Panc1 (cell line): ENCODE data around the gene ITGB2. TPM values are rescaled to one million over a fixed set of nuclear protein-coding genes. Genes with fewer than 3 reads are reported as not detected.

Experiments
- ATAC-seq: fragments of 200-7000 bp; cut with Tn5 transposase; 2 replicates; pipeline ENCODE4 v1.9.1; 2020; ENCODE audit warnings: mild to moderate bottlenecking, moderate library complexity
- BruUV-seq: library from RNA; stranded (reverse); fragments of 400-500 nt; replicated peaks from 2 replicates; lab custom pipeline; 2021; lab: Mats Ljungman, UMichigan
- CTCF ChIA-PET: fragments of 300-600 bp; sonication (Branson Sonifier 250); formaldehyde crosslinking; loops from one replicate; lab custom pipeline; 2022; ENCODE audit warnings: antibody characterized with exemption; lab: Charles Lee
- POLR2A ChIA-PET: fragments of 300-600 bp; sonication (Branson Sonifier 250); formaldehyde crosslinking; loops from one replicate; lab custom pipeline; 2022; ENCODE audit warnings: antibody characterized with exemption; lab: Charles Lee
- DNase-seq: peaks from one replicate; pipeline ENCODE4 v3.0.0-alpha.2; 2010; ENCODE audit warnings: low read depth, low spot score
- H3K27ac ChIP-seq: 2 replicates; pipeline ENCODE4 v1.5.1; 2011; ENCODE audit warnings: mild to moderate bottlenecking, low read length, inconsistent platforms
- H3K27me3 ChIP-seq: fragments of 200-500 bp; sonication (Bioruptor generic); 2 replicates; pipeline ENCODE4 v1.6.0; 2014; ENCODE audit warnings: low read length, inconsistent platforms; ENCODE audit not compliant: control insufficient read depth, insufficient read depth
- H3K36me3 ChIP-seq: fragments of 200-500 bp; sonication (Bioruptor generic); 2 replicates; pipeline ENCODE4 v1.5.1; 2014; ENCODE audit warnings: inconsistent platforms, mild to moderate bottlenecking, low read length, moderate library complexity; ENCODE audit not compliant: control insufficient read depth, insufficient read depth
- H3K4me1 ChIP-seq: 2 replicates; pipeline ENCODE4 v1.5.1; 2011; ENCODE audit warnings: inconsistent platforms, mild to moderate bottlenecking, low read length, moderate library complexity; ENCODE audit not compliant: control insufficient read depth, insufficient read depth
- H3K4me3 ChIP-seq, 2 experiments: 2 replicates each; pipeline ENCODE4 v1.5.1; 2011 to 2012; ENCODE audit warnings: low read depth in 2 of 2, low read length in 2 of 2, mild to moderate bottlenecking in 2 of 2, inconsistent platforms in 1 of 2, moderate library complexity in 1 of 2
- H3K9me3 ChIP-seq: fragments of 200-500 bp; sonication (Bioruptor generic); 2 replicates; pipeline ENCODE4 v1.5.1; 2014; ENCODE audit warnings: low read depth, mild to moderate bottlenecking, inconsistent platforms, low read length, moderate library complexity; ENCODE audit not compliant: control insufficient read depth, insufficient read depth
- POLR2AphosphoS5 ChIP-seq: IDR thresholded peaks from 2 replicates; pipeline ENCODE4 v1.6.1; 2012; ENCODE audit warnings: mild to moderate bottlenecking, low read depth, low read length, moderate library complexity
- REST ChIP-seq, 2 experiments: IDR thresholded peaks; 2 replicates each; pipeline ENCODE4 v1.6.1; 2011 to 2012; ENCODE audit warnings: low read depth in 2 of 2, control low read depth in 1 of 2, low read length in 1 of 2, mild to moderate bottlenecking in 1 of 2, moderate library complexity in 1 of 2; ENCODE audit not compliant: insufficient read depth in 1 of 2
- SIN3A ChIP-seq: IDR thresholded peaks from 2 replicates; pipeline ENCODE4 v1.6.1; 2012; ENCODE audit warnings: low read depth, mild to moderate bottlenecking, low read length, moderate library complexity, borderline replicate concordance; ENCODE audit not compliant: insufficient read depth
- TCF7L2 ChIP-seq: IDR thresholded peaks from 2 replicates; pipeline ENCODE4 v1.6.1; 2011; ENCODE audit warnings: mild to moderate bottlenecking, low read depth, low read length, inconsistent platforms
- in situ Hi-C: cut with HindIII; loops from 2 replicates; pipeline ENCODE4 v1.10.0; 2016; ENCODE audit warnings: low sequenced_read_pairs, low pct_unique_long_range_greater_than_20kb
- intact Hi-C: fragments of 100-400 bp; cut with micrococcal nuclease; formaldehyde crosslinking; loops from one replicate; pipeline ENCODE4 v1.10.0; 2022; ENCODE audit not compliant: unreplicated experiment
- total RNA-seq: library from RNA; stranded (reverse); gene quantifications from one replicate; pipeline ENCODE4 v1.2.1, GENCODE V29; 2021; ENCODE audit not compliant: unreplicated experiment
- TF ChIP-seq, protein P1 (sequence below): fragments of 450-650 bp; IDR thresholded peaks from 2 replicates; pipeline ENCODE4 v1.5.1; 2017; ENCODE audit warnings: mild to moderate bottlenecking

Gene ITGB2
- total RNA-seq, 1 experiment from 2014 or later = 3.0 TPM

- no TSS peak for BruUV-seq
- peaks cover 6% of the 10 kb centered on the region for H3K36me3 ChIP-seq
- no peaks in the 10 kb centered on the region for H3K27me3 ChIP-seq
- in situ Hi-C loops = no loop called here
- CTCF ChIA-PET = no interaction called here
- intact Hi-C loops = no loop called here
- H3K4me1 ChIP-seq = peaks cover 3% of the 10 kb centered on the region
- no peak for ATAC-seq
- no peaks in the 10 kb centered on the region for H3K9me3 ChIP-seq
- DNase-seq = no peak
- H3K27ac ChIP-seq = no peak overlapping the region
- POLR2A ChIA-PET = no interaction called here
- TF ChIP-seq TCF7L2 (no peak), POLR2AphosphoS5 (no peak), SIN3A (no peak), REST (IDR thresholded peaks at IDR 0.05; ENCODE audit: insufficient read depth in 1 of 2, low read depth in 2 of 2, low read length in 1 of 2) (no peak)
- TF ChIP-seq, protein P1, sequence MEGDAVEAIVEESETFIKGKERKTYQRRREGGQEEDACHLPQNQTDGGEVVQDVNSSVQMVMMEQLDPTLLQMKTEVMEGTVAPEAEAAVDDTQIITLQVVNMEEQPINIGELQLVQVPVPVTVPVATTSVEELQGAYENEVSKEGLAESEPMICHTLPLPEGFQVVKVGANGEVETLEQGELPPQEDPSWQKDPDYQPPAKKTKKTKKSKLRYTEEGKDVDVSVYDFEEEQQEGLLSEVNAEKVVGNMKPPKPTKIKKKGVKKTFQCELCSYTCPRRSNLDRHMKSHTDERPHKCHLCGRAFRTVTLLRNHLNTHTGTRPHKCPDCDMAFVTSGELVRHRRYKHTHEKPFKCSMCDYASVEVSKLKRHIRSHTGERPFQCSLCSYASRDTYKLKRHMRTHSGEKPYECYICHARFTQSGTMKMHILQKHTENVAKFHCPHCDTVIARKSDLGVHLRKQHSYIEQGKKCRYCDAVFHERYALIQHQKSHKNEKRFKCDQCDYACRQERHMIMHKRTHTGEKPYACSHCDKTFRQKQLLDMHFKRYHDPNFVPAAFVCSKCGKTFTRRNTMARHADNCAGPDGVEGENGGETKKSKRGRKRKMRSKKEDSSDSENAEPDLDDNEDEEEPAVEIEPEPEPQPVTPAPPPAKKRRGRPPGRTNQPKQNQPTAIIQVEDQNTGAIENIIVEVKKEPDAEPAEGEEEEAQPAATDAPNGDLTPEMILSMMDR = no peak
- no peak overlapping the region for H3K4me3 ChIP-seq
Measured at GRCh38 chr21:44857127-44857892, 63.4 kb downstream of the ITGB2 start.

- ChIA-PET CTCF (no interaction called here), POLR2A (no interaction called here)
- Histone ChIP-seq H3K4me3 (no peak overlapping the region), H3K9me3 (no peaks in the 10 kb centered on the region), H3K27me3 (no peaks in the 10 kb centered on the region), H3K4me1 (peaks cover 3% of the 10 kb centered on the region), H3K27ac (no peak overlapping the region), H3K36me3 (peaks cover 8% of the 10 kb centered on the region)
- no TSS peak for BruUV-seq
- TF ChIP-seq POLR2AphosphoS5 (no peak), REST (IDR thresholded peaks at IDR 0.05; ENCODE audit: insufficient read depth in 1 of 2, low read depth in 2 of 2, low read length in 1 of 2) (no peak), SIN3A (no peak), TCF7L2 (no peak)
- TF ChIP-seq, protein P1 = no peak
- ATAC-seq = no peak
- in situ Hi-C loops = no loop called here
- no peak for DNase-seq
- intact Hi-C loops = no loop called here
Measured at GRCh38 chr21:44856131-44856530, 64.6 kb downstream of the ITGB2 start.
